Peyer's patch (tissue), 4 donors: Measurements from ENCODE around the gene NDST1. TPM values are rescaled to one million over a fixed set of nuclear protein-coding genes. Genes with fewer than 3 reads are reported as not detected.

Experiments
- DNase-seq, 3 donors: peaks; one replicate each; pipeline ENCODE4 v3.0.0-alpha.2; 2017 to 2019
- H3K27ac ChIP-seq, 4 donors: fragments of 200-600 bp; sonication (generic); one replicate each; pipeline ENCODE4 v1.5.1; 2016 to 2019
- H3K27me3 ChIP-seq, 2 donors: fragments of 200-600 bp; sonication (generic); one replicate each; pipeline ENCODE4 v1.5.1; 2019
- H3K36me3 ChIP-seq, 3 donors: fragments of 200-600 bp; sonication (generic); one replicate each; pipeline ENCODE4 v1.5.1; 2016 to 2019
- H3K4me1 ChIP-seq, 4 donors: fragments of 200-600 bp; sonication (generic); one replicate each; pipeline ENCODE4 v1.5.1; 2016 to 2019
- H3K4me3 ChIP-seq, 4 donors: fragments of 200-600 bp; sonication (generic); 1 replicate in 3 of 4; 2 replicates in 1 of 4; pipeline ENCODE4 v1.5.1; 2016 to 2019; ENCODE audit warnings: mild to moderate bottlenecking in 1 of 4
- H3K9me3 ChIP-seq, 4 donors: fragments of 200-600 bp; sonication (generic); one replicate each; pipeline ENCODE4 v1.5.1; 2016 to 2019; ENCODE audit warnings: mild to moderate bottlenecking in 1 of 4
- CTCF ChIP-seq, 6 experiments: fragments of 450-650 bp in 4 of 6; fragments of 200-600 bp in 2 of 6; sonication (generic) in 1 of 6; IDR thresholded peaks; one replicate each; pipeline ENCODE4 v1.5.1; 2017 to 2019; ENCODE audit warnings: antibody characterized with exemption in 6 of 6, mild to moderate bottlenecking in 3 of 6, moderate library complexity in 1 of 6
- POLR2A ChIP-seq, 2 donors: fragments of 450-650 bp; IDR thresholded peaks; one replicate each; pipeline ENCODE4 v1.5.1; 2017; ENCODE audit warnings: antibody characterized with exemption in 2 of 2, mild to moderate bottlenecking in 2 of 2, moderate library complexity in 2 of 2
- total RNA-seq, 4 donors: library from RNA; depleted of rRNA; stranded (reverse); fragments of >200 nt; gene quantifications; one replicate each; pipeline ENCODE4 v1.1.0, GENCODE V29; 2016

NDST1 gene
- total RNA-seq, 4 donors from 2014 or later = 80.9 to 168 (median 118) TPM

GRCh38 chr5:150582241-150583109 is 74.5 kb downstream of the NDST1 start:
- peak in 2 of 3 donors; percentile 83 to 91 for DNase-seq
- TF ChIP-seq CTCF (IDR thresholded peaks at IDR 0.05) (peak in 1 of 6 experiments; percentile 3), POLR2A (IDR thresholded peaks at IDR 0.05) (peak in 1 of 2 donors; percentile 36)
- Histone ChIP-seq H3K9me3 (no peaks in the 10 kb centered on the region), H3K4me3 (peak overlapping the region in 2 of 4 donors; percentile 2 to 22), H3K27ac (peak overlapping the region in 3 of 4 donors; percentile 59 to 86 (median 61)), H3K27me3 (no peaks in the 10 kb centered on the region), H3K4me1 (peaks cover 0 to 51% (median 7%) of the 10 kb centered on the region in 4 donors), H3K36me3 (no peaks in the 10 kb centered on the region)

- Histone ChIP-seq H3K9me3 (no peaks in the 10 kb centered on the region), H3K36me3 (no peaks in the 10 kb centered on the region), H3K27me3 (no peaks in the 10 kb centered on the region), H3K4me1 (peaks cover 0 to 58% (median 7%) of the 10 kb centered on the region in 4 donors), H3K4me3 (no peak overlapping the region), H3K27ac (peak overlapping the region in 2 of 4 donors; percentile 61 to 86)
- DNase-seq = peak in 1 of 3 donors; percentile 48
- TF ChIP-seq CTCF (IDR thresholded peaks at IDR 0.05) = no peak
- TF ChIP-seq POLR2A (IDR thresholded peaks at IDR 0.05) = no peak
These were observed 75.8 kb downstream of the NDST1 start for GRCh38 chr5:150583541-150584225.

- Histone ChIP-seq H3K27ac (peak overlapping the region in 3 of 4 donors; percentile 60 to 86 (median 61)), H3K4me1 (peaks cover 0 to 63% (median 7%) of the 10 kb centered on the region in 4 donors)
- DNase-seq = peak in 1 of 3 donors; percentile 66
These were observed 76.8 kb downstream of the NDST1 start for GRCh38 chr5:150584556-150585335.

GRCh38 chr5:150585781-150586341 is 77.9 kb downstream of the NDST1 start:
- H3K4me1 ChIP-seq = peaks cover 0 to 65% (median 10%) of the 10 kb centered on the region in 4 donors
- peak in 2 of 3 donors; percentile 89 to 90 for DNase-seq
- no peaks in the 10 kb centered on the region for H3K27me3 ChIP-seq
- TF ChIP-seq POLR2A (IDR thresholded peaks at IDR 0.05) (peak; percentile 94 to 99), CTCF (IDR thresholded peaks at IDR 0.05) (no peak)
- H3K4me3 ChIP-seq = peak overlapping the region in 3 of 4 donors; percentile 29 to 60 (median 58)
- H3K36me3 ChIP-seq = no peaks in the 10 kb centered on the region
- no peaks in the 10 kb centered on the region for H3K9me3 ChIP-seq
- H3K27ac ChIP-seq = peak overlapping the region in 3 of 4 donors; percentile 60 to 86 (median 61)

More at GRCh38 chr5:150584556-150585335, 76.8 kb downstream of the NDST1 start:
- Histone ChIP-seq H3K27me3 (no peaks in the 10 kb centered on the region), H3K4me3 (peak overlapping the region in 1 of 4 donors; percentile 58), H3K36me3 (no peaks in the 10 kb centered on the region), H3K9me3 (no peaks in the 10 kb centered on the region)
- TF ChIP-seq POLR2A (IDR thresholded peaks at IDR 0.05) (no peak), CTCF (IDR thresholded peaks at IDR 0.05) (no peak)

GRCh38 chr5:150587016-150587415 is 79.1 kb downstream of the NDST1 start:
- H3K4me3 ChIP-seq = peak overlapping the region in 2 of 4 donors; percentile 58 to 60
- no peak for DNase-seq
- H3K27me3 ChIP-seq = no peaks in the 10 kb centered on the region
- peak overlapping the region in 1 of 4 donors; percentile 86 for H3K27ac ChIP-seq
- TF ChIP-seq CTCF (IDR thresholded peaks at IDR 0.05) = no peak
- no peak for TF ChIP-seq POLR2A (IDR thresholded peaks at IDR 0.05)
- H3K9me3 ChIP-seq = no peaks in the 10 kb centered on the region
- H3K4me1 ChIP-seq = peaks cover 0 to 67% (median 11%) of the 10 kb centered on the region in 4 donors
- H3K36me3 ChIP-seq = no peaks in the 10 kb centered on the region
